DOHH2 (cell line): Measurements from ENCODE around the gene NUDT4B.
"Not testable (repeated sequence)": the region's sequence is repeated elsewhere in the genome, so short reads cannot be mapped to it uniquely, and the experiment has no call there.

ENCODE experiments used
- H3F3A ChIP-seq: fragments of 200-600 bp; sonication (generic), shearing (Covaris generic); 2 replicates; pipeline ENCODE4 v1.6.0; 2016; ENCODE audit warnings: antibody characterized with exemption, mild to moderate bottlenecking; ENCODE audit not compliant: control insufficient read depth, insufficient read depth
- H3K27ac ChIP-seq: fragments of 200-600 bp; sonication (generic); 2 replicates; pipeline ENCODE4 v1.5.1; 2014; ENCODE audit warnings: low read depth, mild to moderate bottlenecking, low read length, moderate library complexity
- H3K27me3 ChIP-seq: fragments of 200-600 bp; sonication (generic); 2 replicates; pipeline ENCODE4 v1.6.1; 2014; ENCODE audit warnings: mild to moderate bottlenecking, low read length, mixed read lengths; ENCODE audit not compliant: control insufficient read depth
- H3K36me3 ChIP-seq: fragments of 200-600 bp; sonication (generic); 2 replicates; pipeline ENCODE4 v1.6.1; 2014; ENCODE audit warnings: mild to moderate bottlenecking, low read length, moderate library complexity, mixed read lengths; ENCODE audit not compliant: control insufficient read depth
- H3K4me1 ChIP-seq: fragments of 200-600 bp; sonication (generic); 2 replicates; pipeline ENCODE4 v1.6.1; 2014; ENCODE audit warnings: mild to moderate bottlenecking, low read length, mixed read lengths; ENCODE audit not compliant: control insufficient read depth
- H3K4me2 ChIP-seq: fragments of 200-600 bp; sonication (generic); 2 replicates; pipeline ENCODE4 v1.6.0; 2014; ENCODE audit warnings: mild to moderate bottlenecking, low read length, moderate library complexity
- H3K4me3 ChIP-seq: fragments of 200-600 bp; sonication (generic); 2 replicates; pipeline ENCODE4 v1.5.1; 2014; ENCODE audit warnings: mild to moderate bottlenecking, low read length, mixed read lengths
- H3K79me2 ChIP-seq: fragments of 200-600 bp; sonication (generic); 2 replicates; pipeline ENCODE4 v1.6.1; 2014; ENCODE audit warnings: mild to moderate bottlenecking, low read length, mixed read lengths; ENCODE audit not compliant: control insufficient read depth
- H3K9me2 ChIP-seq: fragments of 200-600 bp; sonication (generic); replicated peaks from 2 replicates; pipeline ENCODE4 v1.6.1; 2014; ENCODE audit warnings: mild to moderate bottlenecking, low read length, mixed read lengths; ENCODE audit not compliant: control insufficient read depth
- H3K9me3 ChIP-seq: fragments of 200-600 bp; sonication (generic); 2 replicates; pipeline ENCODE4 v1.6.1; 2014; ENCODE audit warnings: antibody characterized with exemption, low read length, mixed read lengths; ENCODE audit not compliant: control insufficient read depth, insufficient read depth
- H4K20me1 ChIP-seq: fragments of 200-600 bp; sonication (generic); 2 replicates; pipeline ENCODE4 v1.6.0; 2014; ENCODE audit warnings: low read depth, mild to moderate bottlenecking, antibody characterized with exemption, low read length, moderate library complexity; ENCODE audit not compliant: control insufficient read depth, insufficient read depth

The NUDT4B gene

DNA sequence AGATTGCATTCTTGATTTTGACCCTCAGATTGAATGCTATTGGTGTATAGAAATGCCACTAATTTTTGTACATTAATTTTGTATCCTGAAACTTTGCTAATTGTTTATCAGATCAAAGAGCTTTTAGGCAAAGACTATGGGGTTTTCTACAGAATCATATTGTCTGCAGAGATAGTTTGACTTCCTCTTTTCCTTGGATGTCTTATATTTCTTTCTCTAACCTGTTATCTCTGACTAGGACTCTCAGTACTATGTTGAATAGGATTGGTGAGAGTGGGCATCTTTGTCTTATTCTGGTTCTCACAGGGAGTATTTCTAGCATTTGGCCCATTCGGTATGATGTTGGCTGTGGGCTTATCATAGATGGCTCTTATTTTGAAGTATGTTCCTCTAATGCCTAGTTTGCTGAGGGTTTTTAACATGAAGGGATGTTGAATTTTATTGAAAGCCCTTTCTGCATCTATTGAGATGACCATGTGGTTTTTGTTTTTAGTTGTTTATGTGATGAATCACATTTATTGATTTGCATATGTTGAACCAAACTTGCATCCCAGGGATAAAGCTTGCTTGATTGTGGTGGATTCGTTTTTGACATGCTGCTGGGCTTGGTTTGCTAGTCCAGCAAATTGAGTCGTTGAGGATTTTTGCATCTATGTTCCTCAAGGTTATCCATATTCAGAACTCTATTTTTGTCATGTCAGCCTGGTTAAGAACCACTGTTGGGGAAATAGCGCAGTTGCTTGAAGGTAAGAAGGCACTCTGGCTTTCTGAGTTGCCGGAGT, 16.9 kb downstream of the NUDT4B start:
- not testable (repeated sequence) for H3K4me3 ChIP-seq, H3K27ac ChIP-seq

GRCh38 chr1:148768541-148768940, 20.0 kb downstream of the NUDT4B start:
- not testable (repeated sequence) for H3F3A ChIP-seq, H3K27me3 ChIP-seq, H3K4me3 ChIP-seq, H3K27ac ChIP-seq, H3K9me3 ChIP-seq, H3K36me3 ChIP-seq, H4K20me1 ChIP-seq, H3K4me2 ChIP-seq, H3K4me1 ChIP-seq, H3K79me2 ChIP-seq, H3K9me2 ChIP-seq

More for the DNA sequence above, 16.9 kb downstream of the NUDT4B start:
- not testable (repeated sequence) for H3K36me3 ChIP-seq, H3K4me1 ChIP-seq, H3K9me2 ChIP-seq, H3K27me3 ChIP-seq, H4K20me1 ChIP-seq, H3K4me2 ChIP-seq, H3K9me3 ChIP-seq, H3F3A ChIP-seq, H3K79me2 ChIP-seq

DNA sequence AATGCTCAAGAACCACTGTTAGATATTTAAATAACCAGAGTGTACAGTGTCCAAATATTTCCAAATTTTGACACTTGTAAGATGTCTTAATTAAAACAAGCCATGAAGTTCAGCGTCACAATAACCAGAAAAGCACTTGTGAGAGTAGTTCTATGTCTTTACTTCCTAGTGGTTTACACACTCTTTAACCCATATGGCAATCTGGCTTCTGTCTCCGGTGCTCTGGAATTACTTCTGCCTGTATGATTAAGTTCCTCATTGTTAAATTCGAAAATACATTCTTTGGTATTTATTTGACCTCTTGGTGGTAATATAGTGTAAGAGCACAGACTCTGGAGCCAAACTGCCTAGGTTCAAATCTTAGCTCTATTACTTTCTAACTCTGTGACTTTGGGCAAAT, 20.9 kb downstream of the NUDT4B start:
- not testable (repeated sequence) for H3K4me1 ChIP-seq, H4K20me1 ChIP-seq, H3K4me2 ChIP-seq, H3K9me3 ChIP-seq, H3K4me3 ChIP-seq, H3K9me2 ChIP-seq, H3F3A ChIP-seq, H3K27ac ChIP-seq, H3K36me3 ChIP-seq, H3K27me3 ChIP-seq, H3K79me2 ChIP-seq

- H3K9me2 ChIP-seq, H3F3A ChIP-seq, H3K4me2 ChIP-seq, H3K27me3 ChIP-seq, H3K27ac ChIP-seq, H3K36me3 ChIP-seq, H3K79me2 ChIP-seq, H4K20me1 ChIP-seq, H3K4me3 ChIP-seq, H3K9me3 ChIP-seq, H3K4me1 ChIP-seq: not testable (repeated sequence)
Observed at GRCh38 chr1:148773690-148774089, 25.1 kb downstream of the NUDT4B start.

DNA sequence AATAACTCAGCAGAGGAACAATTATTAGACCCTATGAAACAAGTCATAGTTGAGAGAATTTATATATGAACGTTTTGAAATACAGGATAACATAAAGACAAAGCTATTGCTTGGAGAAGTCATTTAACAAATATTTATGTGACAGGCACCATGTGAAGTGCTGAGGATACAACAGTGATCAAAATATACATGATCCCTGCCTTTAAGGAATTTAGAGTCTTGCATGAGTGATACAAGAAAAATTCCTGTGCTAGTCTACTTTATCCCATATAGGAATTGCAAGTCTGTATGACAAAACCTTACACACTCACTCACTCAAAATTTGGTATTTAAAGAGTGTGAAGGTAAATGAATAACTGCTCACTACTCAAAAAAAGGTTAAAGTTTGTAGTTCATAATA, 25.5 kb downstream of the NUDT4B start:
- H3F3A ChIP-seq, H3K9me3 ChIP-seq, H3K36me3 ChIP-seq, H3K4me1 ChIP-seq, H3K9me2 ChIP-seq, H3K27me3 ChIP-seq, H3K4me3 ChIP-seq, H3K4me2 ChIP-seq, H3K27ac ChIP-seq, H4K20me1 ChIP-seq, H3K79me2 ChIP-seq: not testable (repeated sequence)

- not testable (repeated sequence) for H3K79me2 ChIP-seq
Observed at GRCh38 chr1:148775263-148775662, 26.7 kb downstream of the NUDT4B start.

DNA sequence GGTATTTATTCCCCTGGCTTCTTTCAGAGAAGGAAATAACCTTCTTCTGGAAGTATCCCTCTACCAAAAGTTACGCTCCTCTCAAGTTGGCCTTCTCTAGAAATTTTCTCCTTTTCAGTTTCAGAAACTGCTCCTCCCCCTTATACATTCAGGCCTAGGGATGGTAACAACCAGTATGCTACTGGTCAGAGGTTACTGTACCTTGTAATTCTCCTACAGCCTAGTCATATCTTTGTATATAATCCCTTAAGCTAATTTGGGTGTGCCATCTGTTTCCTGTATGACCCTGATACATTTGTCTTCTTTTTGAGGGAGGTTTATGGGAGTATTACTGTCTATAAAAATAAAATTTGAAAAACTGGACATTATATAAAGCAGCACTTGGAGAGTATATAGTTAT, 29.1 kb downstream of the NUDT4B start:
- H3K27me3 ChIP-seq, H3K4me2 ChIP-seq, H3K9me3 ChIP-seq, H3K27ac ChIP-seq, H3K4me1 ChIP-seq, H3K79me2 ChIP-seq, H4K20me1 ChIP-seq, H3K9me2 ChIP-seq, H3F3A ChIP-seq, H3K36me3 ChIP-seq, H3K4me3 ChIP-seq: not testable (repeated sequence)

More at GRCh38 chr1:148775263-148775662, 26.7 kb downstream of the NUDT4B start:
- not testable (repeated sequence) for H3K9me3 ChIP-seq, H3K36me3 ChIP-seq, H3K4me3 ChIP-seq, H3F3A ChIP-seq, H3K9me2 ChIP-seq, H3K4me1 ChIP-seq, H3K27me3 ChIP-seq, H4K20me1 ChIP-seq, H3K4me2 ChIP-seq, H3K27ac ChIP-seq

DNA sequence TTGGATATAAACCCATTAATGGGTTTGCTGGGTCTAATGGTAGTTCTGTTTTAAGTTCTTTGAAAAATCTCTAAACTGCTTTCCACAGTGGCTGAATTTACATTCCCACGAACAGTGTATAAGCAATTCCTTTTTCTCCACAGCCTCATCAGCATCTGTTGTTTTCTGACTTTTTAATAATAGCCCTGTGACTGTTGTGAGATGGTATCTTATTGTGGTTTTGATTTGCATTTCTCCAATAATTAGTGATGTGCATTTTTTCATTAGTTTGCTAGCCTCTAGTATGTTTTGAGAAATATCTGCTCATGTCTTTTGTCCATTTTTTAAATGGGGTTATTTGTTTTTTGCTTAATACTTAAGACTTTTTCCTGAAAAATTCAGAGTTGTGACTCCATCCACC, 31.8 kb downstream of the NUDT4B start:
- not testable (repeated sequence) for H3K9me3 ChIP-seq, H3K27me3 ChIP-seq

More for the DNA sequence above, 31.8 kb downstream of the NUDT4B start:
- H3K4me1 ChIP-seq, H3K27ac ChIP-seq, H3K79me2 ChIP-seq, H3K36me3 ChIP-seq, H3K9me2 ChIP-seq, H3K4me2 ChIP-seq, H4K20me1 ChIP-seq, H3F3A ChIP-seq, H3K4me3 ChIP-seq: not testable (repeated sequence)
